Fibroblast of skin of right biceps (primary cell): ENCODE data around the gene COL25A1.
"Not testable (repeated sequence)": the region's sequence is repeated elsewhere in the genome, so short reads cannot be mapped to it uniquely, and the experiment has no call there.

Source experiments
- DNase-seq: peaks from one replicate; pipeline ENCODE4 v3.0.0-alpha.2; 2013

Gene COL25A1

DNA sequence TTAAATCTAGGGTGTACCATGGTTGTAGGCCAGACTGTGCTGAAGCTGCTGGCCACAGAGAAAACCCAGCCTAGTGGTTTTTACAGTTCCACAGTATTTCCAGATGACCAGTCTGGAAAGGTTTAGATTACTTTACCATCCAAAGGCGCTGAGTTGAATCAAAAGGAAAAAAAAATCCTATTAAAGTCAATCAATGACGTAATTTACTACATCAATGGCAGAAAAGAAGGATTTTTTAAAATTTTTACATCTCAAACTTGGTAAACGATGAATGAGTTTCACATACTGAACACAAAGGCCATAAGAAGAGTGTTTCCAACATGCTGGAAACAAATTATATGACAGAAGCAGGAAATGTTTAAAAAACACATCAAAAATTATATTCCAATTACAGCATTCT, 409.0 kb downstream of the COL25A1 start:
- DNase-seq: no peak

DNA sequence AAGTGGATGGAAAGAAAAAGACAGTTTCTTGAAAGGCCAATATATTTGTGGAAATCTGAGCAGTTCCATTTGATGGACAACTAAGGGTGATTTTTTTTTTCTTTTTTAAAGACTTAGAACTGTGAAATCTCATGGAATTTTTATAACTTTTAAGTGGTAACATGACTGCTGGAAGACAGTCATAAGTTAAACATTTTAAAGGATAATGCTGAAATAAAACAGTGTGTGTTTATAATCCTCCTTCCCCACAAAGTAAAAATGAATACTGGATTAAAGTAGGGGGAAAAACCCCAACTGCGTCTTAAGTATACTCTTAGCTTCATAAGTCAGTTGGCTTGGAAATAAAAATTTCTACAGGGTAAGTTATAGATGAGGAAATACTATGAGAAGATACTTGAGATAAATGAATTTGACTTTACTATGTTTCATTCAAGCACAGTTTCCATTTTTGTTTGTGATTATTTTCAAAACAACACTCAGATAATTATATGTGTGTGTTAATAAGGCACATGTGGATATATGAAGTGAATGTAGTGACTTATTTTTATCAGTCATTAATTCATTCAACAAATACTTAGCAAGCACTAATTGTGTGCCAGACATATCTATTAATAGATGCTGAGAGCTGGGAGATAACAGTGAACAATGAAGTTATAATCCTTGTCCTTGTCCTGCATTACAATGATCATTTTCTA, 410.4 kb downstream of the COL25A1 start:
- DNase-seq: no peak

- DNase-seq: peak; percentile 35
These were observed 412.0 kb downstream of the COL25A1 start for GRCh38 chr4:108890484-108890881.

DNA sequence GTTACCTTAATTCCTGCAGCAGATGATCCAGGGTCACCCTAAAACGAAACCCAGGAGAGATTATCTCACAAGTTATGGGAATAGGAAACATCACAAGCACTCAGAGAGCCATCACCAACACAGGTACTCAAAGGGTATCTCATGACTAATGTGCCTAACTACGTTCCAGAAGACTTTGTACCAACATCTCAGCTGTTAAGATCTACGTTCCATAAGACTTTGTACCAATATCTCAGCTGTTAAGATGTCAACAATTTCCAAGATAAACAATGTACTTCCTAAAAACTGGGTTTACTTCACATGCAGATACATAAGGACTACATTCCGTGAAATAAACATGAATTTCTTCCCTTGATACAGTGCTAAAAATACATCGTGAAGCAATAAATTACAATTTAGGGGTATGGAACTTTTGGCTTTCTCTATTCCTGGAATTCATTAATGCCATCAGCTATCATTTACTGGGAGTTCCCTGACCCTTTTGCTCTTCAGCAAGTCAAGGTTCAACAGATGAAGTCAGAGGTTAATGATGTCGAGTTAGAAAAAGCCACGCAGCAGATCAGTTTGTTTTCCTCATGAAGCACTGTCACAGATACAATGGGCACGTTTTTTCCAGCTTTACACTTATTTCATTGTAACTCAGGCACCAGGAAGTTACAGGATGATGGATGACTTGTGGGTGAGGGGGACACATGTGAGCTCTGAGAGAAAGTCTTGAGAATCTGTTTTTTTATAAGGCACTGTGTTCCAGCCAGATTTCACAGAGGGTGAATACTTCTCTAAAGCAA, 412.6 kb downstream of the COL25A1 start:
- peak; percentile 55 for DNase-seq

DNA sequence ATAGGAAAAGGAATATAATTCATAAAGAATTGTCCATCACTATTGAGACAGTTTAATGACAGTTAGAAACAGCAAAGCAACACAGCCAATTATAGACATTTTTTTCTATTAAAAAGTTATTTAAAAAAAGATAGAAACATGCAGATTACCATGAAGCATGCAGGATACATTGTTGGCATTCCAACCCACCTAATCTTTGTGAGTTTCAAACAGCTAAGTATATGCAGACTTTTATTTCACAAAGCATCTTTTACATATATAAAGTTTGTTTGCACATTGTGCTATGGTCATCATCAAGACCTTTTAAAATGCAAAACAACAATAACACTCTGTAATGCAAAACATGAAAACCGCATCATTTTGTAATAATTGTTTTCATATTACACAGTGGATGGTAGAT, 413.7 kb downstream of the COL25A1 start:
- DNase-seq: peak; percentile 43

- no peak for DNase-seq
These were observed 415.4 kb downstream of the COL25A1 start for GRCh38 chr4:108887034-108887433.

DNA sequence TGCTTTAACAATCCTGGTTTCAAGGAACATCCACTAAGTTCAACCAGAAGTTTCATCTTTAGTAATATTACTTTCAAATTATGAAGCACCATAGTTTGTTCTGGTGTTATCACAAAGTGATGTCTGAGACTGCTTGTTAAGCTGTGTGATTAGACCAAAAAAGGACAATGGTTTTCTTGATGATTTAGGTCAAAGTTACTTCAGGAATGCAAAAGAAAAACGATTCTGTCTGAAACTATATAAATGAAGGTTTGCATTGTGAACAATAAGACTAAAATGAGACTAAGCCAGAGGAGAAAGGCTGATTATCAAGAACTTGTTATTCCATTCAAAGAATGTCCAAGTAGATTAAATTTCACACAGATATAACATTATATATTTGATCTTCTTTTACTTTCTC, 417.2 kb downstream of the COL25A1 start:
- peak; percentile 84 for DNase-seq

DNA sequence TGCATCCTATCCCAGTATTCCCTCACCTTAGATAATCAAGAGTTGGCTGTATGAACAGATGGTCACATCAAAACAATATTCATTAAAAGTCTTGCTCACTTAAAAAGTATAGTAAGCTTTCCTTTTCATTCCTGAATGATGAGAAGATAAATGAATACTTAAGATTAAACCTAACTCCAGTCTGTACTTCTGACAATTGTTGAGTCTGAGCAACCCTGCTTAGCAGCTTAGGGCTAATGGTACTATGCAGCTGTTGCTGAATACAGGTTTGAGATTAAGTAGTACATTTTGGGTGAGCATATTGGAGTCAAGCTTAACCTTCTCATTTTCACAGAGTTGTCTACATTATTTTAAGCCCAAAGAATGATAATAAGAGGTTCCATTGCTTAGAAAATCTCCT, 417.9 kb downstream of the COL25A1 start:
- peak; percentile 48 for DNase-seq

GRCh38 chr4:108881986-108882385, 420.5 kb downstream of the COL25A1 start:
- DNase-seq: peak; percentile 52

- DNase-seq: peak; percentile 98
These were observed 421.3 kb downstream of the COL25A1 start for GRCh38 chr4:108881190-108881589.

- no peak for DNase-seq
These were observed 423.7 kb downstream of the COL25A1 start for GRCh38 chr4:108878806-108879205.

GRCh38 chr4:108877821-108878220, 424.6 kb downstream of the COL25A1 start:
- DNase-seq: no peak

DNA sequence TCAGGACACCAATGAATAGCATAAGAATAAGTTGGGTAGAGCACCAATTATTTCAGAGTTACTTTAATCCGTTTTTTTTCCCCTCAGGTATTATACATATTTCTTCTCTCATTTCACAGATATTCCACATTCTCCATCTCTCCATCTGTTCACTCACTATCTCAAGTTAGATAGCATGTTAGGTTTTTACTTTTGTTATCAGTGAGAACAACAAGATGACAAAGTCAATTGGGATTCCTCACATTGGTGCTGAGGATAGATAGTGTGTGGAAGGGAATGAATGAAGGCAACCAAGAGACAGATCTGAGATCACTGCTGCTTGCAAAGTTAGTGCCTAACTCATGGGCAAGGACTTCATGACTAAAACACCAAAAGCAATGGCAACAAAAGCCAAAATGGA, 427.7 kb downstream of the COL25A1 start:
- DNase-seq: no peak

- not testable (repeated sequence) for DNase-seq
These were observed 432.5 kb downstream of the COL25A1 start for GRCh38 chr4:108869970-108870369.

DNA sequence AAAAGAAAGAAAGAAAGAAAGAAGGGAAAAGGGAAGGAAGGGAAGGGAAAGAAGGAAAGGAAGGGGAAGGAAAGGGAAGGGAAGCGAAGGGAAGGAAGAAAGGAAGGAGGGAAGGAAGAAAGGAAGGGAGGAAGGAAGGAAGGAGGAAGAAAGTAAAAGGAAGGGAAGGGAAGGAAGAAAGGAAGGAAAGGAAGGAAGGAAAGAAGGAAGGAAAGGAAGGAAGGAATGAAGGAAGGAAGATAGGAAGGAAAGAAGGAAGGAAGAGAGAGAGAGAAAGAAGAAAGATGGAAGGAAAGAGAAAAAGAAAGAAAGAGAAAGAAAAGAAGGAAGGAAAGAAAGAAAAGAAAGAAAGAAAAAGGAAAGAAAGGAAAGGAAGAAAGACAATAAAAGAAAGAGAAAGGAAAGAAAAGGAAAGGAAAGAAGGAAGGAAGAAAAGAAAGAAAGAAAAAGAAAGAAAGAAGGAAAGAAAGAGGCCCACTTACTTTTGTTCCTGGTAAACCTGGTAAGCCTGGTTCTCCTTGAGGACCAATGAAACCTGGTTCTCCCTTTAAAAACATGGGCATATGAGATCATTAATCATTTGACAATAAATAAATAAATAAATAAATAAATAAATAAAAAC, 433.7 kb downstream of the COL25A1 start:
- no peak for DNase-seq

DNA sequence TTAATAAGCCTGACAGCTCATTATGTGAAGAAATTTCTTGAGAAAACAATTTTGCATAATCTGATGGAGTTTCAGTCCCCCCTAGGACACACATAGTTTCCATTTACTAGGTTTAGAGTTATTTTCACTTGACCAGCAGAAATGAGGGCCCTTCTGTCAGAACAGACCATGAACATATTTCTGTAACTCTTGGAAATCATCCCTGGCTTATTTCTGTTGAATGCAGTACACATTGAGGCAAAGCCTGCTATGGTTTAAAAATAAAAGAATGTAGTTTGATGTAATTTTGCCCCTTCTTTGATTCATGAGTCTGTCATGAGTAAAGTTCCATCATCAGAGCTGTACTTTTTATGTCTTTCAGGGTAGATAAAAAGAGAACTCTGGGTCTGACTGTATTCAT, 435.0 kb downstream of the COL25A1 start:
- DNase-seq: no peak

GRCh38 chr4:108861334-108861733, 441.1 kb downstream of the COL25A1 start:
- DNase-seq: no peak

DNA sequence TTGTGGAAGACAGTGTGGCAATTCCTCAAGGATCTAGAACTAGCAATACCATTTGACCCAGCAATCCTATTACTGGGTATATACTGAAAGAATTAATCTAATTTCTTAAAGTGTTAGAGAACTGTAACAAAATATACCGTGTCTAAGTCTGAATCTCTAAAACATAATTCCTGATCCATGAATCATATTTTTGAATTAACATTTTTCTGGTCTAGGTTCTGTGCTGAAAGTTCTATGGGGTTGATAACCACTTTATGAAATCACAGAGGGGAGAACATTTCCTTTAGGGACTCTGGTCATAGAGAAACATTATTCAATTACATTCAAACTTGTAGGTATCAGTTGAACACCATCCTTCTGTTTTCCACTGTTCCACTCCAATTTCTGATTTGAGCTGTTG, 447.7 kb downstream of the COL25A1 start:
- peak; percentile 49 for DNase-seq

GRCh38 chr4:108852691-108853090, 449.8 kb downstream of the COL25A1 start:
- DNase-seq: no peak

DNA sequence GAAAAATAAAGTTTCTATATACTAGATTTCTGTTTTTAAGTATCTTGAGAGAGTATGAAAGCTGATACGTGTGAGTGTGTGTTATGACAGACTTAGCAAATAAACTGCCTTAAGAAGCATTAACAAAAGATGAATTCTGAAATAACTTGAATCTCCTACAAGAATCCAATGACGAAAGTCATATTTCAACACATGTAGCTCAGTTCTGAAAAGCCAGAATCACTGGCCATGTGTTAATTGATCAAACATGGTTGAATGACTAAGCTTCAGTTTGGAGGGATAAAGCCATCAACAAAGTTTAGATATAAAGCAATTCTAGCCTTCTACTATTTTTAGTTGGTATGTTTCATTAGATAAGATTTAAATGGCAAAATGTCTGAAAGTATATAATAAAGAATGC, 451.1 kb downstream of the COL25A1 start:
- DNase-seq: peak; percentile 75

DNA sequence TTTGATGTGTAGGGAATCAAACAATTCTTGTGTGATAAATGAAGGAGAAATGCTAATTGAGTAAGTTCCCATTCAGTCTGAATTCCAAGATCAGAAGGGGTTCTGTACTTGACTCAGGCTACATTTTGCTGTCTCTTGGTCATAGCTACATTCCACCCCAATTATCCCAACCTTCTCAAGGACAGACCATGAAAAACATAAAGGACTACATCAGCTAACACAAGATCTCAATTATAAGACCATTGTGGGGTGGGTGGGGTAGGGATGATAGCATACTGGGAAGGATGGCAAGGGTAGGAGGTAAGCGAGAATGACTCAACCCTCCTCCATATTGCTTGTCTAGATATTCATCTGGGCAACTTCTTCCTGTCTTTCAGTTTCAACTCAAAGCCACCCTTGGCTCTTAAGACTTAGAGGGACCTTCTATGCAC, 452.2 kb downstream of the COL25A1 start:
- DNase-seq: peak; percentile 88

GRCh38 chr4:108849611-108850168, 452.8 kb downstream of the COL25A1 start:
- peak; percentile 84 for DNase-seq

- no peak for DNase-seq
These were observed 455.9 kb downstream of the COL25A1 start for GRCh38 chr4:108846568-108846967.
